GM19467 (cell line): Measurements from ENCODE around the gene EVX2.

Experiments
- ATAC-seq: cut with Tn5 transposase; IDR thresholded peaks from one replicate; pipeline ENCODE4 v1.9.1; 2021; ENCODE audit warnings: mild to moderate bottlenecking, moderate library complexity; ENCODE audit not compliant: unreplicated experiment

EVX2 gene

GRCh38 chr2:176084611-176085119 lies 903 bp upstream of the EVX2 start:
- no peak for ATAC-seq

- ATAC-seq, result no peak
Observed at GRCh38 chr2:176082824-176083751, 674 bp downstream of the EVX2 start.

GRCh38 chr2:176082525-176082823 lies 1.3 kb downstream of the EVX2 start:
- no peak for ATAC-seq

GRCh38 chr2:176081837-176082524 lies 1.8 kb downstream of the EVX2 start:
- ATAC-seq, result no peak

- no peak for ATAC-seq
Observed at GRCh38 chr2:176081376-176081836, 2.4 kb downstream of the EVX2 start.

GRCh38 chr2:176080540-176081375 lies 3.0 kb downstream of the EVX2 start:
- no peak for ATAC-seq

GRCh38 chr2:176079831-176080539 lies 3.8 kb downstream of the EVX2 start:
- ATAC-seq, result no peak

- no peak for ATAC-seq
Observed at GRCh38 chr2:176079285-176079830, 4.4 kb downstream of the EVX2 start.

GRCh38 chr2:176078541-176079284 lies 5.0 kb downstream of the EVX2 start:
- ATAC-seq, result no peak

GRCh38 chr2:176076796-176077195 lies 7.0 kb downstream of the EVX2 start:
- no peak for ATAC-seq

- ATAC-seq, result no peak
Observed at GRCh38 chr2:176076063-176076462, 7.7 kb downstream of the EVX2 start.

GRCh38 chr2:176075481-176075880 lies 8.3 kb downstream of the EVX2 start:
- no peak for ATAC-seq

- no peak for ATAC-seq
Observed at GRCh38 chr2:176074919-176075425, 8.8 kb downstream of the EVX2 start.

- ATAC-seq, result no peak
Observed at GRCh38 chr2:176072951-176073904, 10.5 kb downstream of the EVX2 start.

- ATAC-seq, result no peak
Observed at GRCh38 chr2:176072292-176072669, 11.5 kb downstream of the EVX2 start.

- ATAC-seq, result no peak
Observed at GRCh38 chr2:176071330-176072291, 12.2 kb downstream of the EVX2 start.

- no peak for ATAC-seq
Observed at GRCh38 chr2:176068419-176068832, 15.3 kb downstream of the EVX2 start.
